Stimulated activated CD8-positive, alpha-beta memory T cell treated with anti-CD3 and anti-CD28 coated beads, Interleukin-7, amount 100 ng/mL, for 1 hour (primary cell): Measurements from ENCODE around the gene ATP12A.

Experiments used
- DNase-seq, 2 donors: peaks; one replicate each; pipeline ENCODE4 v3.0.0-alpha.2; 2020; ENCODE audit warnings: low read depth in 2 of 2

ATP12A gene

DNA sequence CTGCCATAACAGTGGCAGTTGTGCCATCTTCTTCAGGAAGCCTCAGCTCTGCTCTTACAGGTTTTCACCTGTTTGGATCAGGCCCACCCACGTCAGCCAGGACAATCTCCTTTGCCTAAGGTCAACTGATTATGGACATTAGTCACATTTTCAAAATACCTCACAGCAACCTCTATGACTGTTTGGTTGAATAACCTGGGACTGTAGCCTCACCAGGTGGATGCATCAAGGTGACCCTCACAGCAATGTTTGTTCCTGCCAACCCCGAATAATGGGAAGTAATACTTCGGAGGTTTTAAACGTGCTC is 17.2 kb upstream of the ATP12A start:
- DNase-seq = no peak

DNA sequence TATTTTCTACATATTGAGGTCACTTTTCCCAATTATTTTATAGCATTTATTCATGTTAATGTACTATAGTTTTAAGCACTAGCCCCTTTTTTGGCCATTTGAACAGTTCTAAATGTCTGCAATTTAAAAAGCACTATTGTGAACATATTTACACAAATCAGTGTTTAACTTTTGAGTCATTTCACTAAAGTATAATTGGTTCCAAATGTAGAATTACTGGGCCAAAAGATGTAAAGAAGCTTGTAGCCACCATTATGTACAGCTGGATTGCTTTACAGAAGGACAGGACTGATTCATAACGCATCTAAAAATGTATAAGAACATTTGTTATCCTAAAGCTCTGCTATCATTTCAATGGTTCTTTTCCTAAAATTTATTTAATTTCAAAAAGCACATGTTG is 16.6 kb upstream of the ATP12A start:
- DNase-seq = no peak

DNA sequence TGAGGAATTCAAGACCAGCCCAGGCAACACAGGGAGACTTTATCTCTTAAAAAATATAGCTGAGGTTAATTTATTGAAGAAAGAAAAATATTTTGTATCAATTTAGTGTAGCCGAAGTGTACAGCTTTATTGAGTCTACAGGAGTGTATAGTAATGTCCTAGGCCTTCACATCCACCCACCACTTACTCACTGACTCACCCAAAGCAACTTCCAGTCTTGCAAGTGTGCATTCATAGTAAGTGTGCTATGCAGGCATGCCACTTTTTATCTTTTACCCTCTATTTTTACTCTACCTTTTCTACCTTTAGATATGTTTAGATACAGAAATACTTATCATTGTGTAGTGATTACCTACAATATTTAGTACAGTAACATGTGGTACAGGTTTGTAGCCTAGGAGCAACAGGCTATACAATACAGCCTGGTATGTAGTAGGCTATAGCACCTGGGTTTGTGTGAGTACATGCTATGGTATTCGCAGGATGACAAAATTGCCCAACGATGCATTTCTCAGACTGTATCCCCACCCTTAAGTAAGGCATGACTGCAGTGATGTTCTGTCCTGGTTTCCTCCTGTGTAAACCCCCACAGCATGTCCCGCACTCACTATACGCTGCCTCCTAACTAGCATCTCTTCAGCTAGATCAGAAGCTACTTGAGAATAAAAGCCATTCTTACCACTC is 15.3 kb upstream of the ATP12A start:
- DNase-seq = no peak

DNA sequence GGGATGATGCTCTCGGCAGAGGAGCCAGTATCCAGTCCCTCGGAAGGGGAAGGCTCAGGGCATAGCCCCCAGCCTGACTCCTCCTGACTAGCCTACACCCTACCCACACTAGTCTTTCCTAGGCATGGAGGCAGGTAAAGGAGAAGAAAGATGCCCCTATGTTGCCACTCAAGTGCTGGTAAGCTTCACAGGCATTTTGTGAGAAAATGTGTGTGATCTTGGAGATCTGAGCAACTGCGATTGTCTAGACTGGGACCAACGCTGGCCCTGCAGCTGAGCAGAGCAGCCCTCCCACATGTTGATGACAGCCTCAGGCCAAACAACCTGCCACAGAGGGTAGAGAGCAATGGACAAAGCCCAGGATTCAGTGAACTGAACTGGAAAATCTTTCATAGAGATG is 11.7 kb upstream of the ATP12A start:
- DNase-seq = no peak

DNA sequence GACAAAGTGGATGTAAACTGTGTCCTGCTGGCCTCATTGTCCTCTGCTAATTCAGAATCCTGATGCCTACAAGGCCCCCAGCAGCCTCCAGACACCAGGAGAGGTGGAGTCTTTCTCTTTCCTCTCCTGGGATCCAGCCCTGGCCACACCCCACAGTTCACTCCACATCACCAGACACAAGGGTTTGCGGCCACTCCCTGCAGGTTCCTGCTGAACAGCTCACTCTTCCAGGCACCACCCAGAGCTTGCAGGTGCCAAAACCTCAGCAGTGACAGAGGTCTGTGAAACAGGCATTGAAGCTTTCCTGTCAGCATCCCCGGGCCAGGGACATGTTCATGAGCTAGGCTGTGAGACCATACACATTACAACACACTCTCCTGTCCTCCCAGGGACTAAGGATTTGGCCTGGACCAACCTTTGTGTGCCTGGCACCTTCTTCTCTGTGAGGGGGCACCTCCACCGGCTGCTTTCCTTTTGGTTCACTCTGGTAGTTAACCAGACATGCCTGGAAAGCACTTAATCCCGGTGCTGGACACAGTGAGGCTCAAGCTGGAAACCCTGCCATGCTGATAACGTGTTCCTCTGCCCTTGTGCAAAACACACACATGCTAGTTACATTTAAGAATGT is 11.1 kb upstream of the ATP12A start:
- no peak for DNase-seq

- no peak for DNase-seq
Observed at GRCh38 chr13:24670174-24670573, 10.0 kb upstream of the ATP12A start.

GRCh38 chr13:24670961-24671381 is 9.2 kb upstream of the ATP12A start:
- DNase-seq = no peak

DNA sequence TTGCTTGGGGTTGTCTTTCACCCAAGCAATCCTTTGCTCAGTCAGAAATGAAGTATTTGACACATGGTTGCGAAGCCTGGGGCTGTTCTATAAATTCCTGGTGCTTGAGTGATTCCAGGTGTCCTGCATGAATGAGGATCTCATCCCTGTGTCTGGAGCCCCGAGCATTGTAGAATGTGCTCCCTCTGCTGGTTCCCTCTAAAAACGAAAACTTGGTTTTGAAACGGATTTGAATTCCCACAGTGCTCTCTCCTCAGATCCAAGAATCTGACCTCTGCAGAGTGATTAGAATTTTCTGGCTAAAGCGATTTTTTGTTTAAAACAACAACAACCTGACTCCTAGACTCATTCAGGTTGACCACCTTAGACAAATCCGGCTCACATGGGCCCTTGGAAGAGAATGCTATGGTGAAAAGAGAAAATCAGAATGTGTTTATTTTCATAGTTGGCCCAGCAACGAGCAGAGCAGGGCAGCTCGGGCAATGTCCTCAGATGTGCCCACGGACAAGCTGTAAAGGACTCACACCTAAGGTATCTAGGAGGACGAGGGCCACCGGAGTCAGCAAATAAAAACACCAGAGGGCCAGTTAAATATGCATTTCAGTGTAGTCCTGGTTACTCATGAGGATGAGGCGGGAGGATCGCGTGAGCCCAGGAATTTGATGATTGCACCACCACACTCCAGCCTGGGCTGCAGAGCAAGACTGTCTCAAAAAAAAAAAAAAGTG is 8.7 kb upstream of the ATP12A start:
- DNase-seq = no peak

DNA sequence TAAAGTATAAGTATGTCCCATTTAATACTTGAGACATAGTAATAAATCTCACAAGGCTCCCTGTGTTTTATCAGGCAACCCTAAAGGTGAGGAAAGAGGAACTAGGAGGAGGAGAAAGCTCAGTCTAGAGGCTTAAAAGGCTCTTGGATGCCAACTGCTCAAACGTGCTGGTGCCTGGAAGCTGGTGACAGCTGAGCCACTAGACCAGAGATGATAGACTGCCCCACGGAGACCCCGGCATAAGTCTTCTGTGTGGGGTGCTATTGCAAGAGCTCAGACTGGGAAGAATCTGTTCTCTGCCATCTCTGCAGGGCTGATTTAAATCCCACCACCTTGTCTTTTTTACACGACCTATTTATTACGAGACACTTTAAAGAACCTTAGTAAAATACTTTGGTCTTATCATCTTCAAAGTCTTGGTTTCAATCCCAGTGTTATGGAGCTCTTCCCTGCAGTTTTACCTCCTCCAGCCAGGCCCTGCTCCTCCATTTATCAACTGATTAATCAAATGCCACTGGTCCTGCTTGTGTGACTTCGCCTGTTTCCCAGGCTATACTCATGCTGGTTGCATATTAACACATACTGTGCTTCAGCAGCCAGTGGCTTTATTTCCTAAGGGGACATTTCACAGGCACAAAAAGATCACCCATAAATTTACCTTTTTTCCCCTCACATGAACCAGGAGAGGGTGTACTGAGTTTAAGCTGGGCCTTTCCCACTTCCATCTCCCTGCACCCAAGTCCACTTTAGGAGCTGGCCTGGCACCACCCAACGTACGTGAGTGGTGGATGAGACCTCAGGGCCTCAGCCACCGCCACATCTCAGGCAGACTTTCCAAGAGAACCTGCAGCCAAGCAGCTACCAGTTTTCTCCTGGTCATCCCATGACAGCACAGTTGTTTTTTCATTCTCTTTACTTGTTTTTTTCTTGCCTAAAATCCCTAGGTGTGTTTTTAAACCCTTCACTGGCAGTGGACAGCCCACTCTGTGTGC is 7.8 kb upstream of the ATP12A start:
- DNase-seq = no peak

GRCh38 chr13:24675806-24676570 is 4.2 kb upstream of the ATP12A start:
- DNase-seq = no peak

GRCh38 chr13:24678151-24678550 is 2.1 kb upstream of the ATP12A start:
- no peak for DNase-seq

GRCh38 chr13:24679686-24680085 is 522 bp upstream of the ATP12A start:
- no peak for DNase-seq

DNA sequence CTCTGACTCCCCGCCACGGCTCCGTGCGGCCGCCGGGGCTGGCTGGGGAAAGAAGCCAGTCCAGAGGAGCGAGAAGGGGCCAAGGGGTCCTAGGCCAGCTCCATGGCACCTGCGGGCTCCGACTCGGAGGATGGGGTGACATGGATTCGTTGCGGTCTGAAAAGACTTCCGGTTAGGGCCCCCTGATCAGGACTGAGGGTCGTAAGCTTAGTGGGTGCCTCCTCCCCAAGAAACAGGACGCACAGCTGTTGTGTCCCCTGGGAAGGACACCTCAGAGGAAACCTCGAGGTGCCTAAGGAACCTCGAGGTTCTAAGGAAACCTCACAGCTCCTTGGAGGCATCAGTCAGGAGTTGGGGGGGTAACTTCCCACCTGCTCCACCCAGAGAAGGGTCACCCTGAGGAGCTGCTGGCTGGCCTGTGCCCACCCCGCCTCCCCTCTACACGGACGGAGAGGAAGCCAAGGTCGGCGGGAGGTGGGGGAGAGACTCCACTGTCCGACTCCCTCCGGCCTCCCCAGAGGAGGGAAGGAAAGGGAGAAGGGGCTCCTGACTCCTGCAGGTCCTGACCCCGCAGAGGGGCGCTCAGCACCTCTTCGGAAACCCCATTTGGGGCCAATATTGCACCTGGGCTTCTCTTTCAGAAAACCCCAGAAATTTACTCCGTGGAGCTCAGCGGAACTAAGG is 855 bp downstream of the ATP12A start:
- DNase-seq = no peak

DNA sequence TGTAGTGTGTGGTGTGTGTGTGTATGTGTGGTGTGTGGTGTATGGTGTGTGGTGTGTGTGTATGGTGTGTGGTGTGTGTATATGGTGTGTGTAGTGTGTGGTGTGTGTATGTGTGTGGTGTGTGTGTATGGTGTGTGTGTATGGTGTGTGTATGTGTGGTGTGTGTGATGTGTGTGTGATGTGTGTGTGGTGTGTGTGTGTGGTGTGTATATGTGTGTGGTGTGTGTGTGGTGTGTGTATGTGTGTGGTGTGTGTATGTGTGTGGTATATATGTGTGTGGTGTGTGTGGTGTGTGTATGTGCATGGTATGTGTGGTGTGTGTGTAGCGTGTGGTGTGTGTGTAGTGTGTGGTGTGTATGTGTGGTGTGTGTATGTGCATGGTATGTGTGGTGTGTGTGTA is 1.7 kb downstream of the ATP12A start:
- DNase-seq = no peak

DNA sequence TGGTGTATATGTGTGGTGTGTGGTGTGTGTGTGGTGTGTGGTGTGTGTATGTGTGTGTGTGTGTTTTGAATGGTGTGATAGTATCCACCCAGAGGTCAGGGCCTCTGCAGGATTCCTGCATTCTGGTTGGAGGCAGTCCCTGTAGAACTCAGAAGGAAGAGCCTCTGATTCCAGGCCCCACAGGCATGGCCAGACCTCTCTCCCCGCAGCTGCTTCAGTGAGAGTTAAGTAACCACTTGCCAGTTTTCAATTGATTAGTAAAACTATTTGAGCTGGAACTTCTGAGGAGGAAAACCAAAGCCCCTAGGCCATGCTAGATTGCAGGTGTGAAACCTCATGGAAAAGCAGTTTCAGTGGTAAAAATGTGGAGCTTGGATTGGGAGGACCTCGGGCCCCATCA is 2.1 kb downstream of the ATP12A start:
- no peak for DNase-seq

GRCh38 chr13:24683351-24683750 is 3.1 kb downstream of the ATP12A start:
- DNase-seq = no peak

DNA sequence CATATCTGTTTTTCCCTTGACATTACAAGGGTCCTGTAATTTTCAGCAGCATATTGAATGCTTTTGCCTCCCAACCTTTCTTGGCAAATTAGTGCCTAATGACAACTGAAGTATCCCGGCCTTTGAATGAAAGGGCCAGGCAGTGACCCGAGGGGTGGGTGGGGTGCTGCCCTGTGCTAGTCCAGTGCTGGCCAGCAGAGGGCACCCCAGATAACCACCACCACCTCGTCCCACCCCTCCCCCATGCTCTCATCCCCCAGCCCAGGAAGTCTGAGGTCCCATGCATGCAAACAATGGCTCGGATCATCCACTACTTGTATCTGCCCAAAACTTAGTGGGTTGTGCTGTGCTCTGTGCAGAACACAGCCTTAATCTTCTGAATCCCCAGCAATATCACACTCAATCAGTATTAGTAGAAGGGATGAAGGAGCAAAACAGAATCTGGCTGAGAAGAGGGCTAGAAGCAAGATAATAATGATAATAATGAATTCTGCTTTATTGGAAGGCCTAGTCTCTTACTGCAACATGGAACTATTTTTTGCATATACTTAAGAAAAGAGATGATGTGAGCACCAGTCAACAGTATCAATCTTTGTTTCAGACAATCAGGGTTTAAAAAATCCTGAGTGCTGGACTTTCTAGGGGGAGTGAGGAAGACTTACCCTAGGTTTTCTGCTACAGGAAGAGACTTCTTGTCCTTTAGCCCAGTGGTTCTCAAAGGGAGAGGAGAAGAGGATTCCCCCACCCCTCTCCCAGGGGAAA is 3.8 kb downstream of the ATP12A start:
- DNase-seq = peak in 1 of 2 donors; percentile 20

- no peak for DNase-seq
Observed at GRCh38 chr13:24684600-24684998, 4.4 kb downstream of the ATP12A start.

- DNase-seq = no peak
Observed at GRCh38 chr13:24685314-24685713, 5.1 kb downstream of the ATP12A start.

GRCh38 chr13:24687611-24688010 is 7.4 kb downstream of the ATP12A start:
- DNase-seq = no peak
